GM23248 (cell line): Measurements from ENCODE around the gene NOTCH3. TPM values are rescaled to one million over a fixed set of nuclear protein-coding genes. Genes with fewer than 3 reads are reported as not detected.

Experiments
- DNase-seq: peaks from one replicate; pipeline ENCODE4 v3.0.0-alpha.2; 2015
- H2AFZ ChIP-seq: fragments of 200-600 bp; sonication (generic); 2 replicates; pipeline ENCODE4 v1.6.1; 2016; ENCODE audit warnings: antibody characterized with exemption
- H3F3A ChIP-seq: fragments of 200-600 bp; sonication (generic); 2 replicates; pipeline ENCODE4 v1.6.1; 2016; ENCODE audit warnings: mild to moderate bottlenecking, antibody characterized with exemption, mixed run types; ENCODE audit not compliant: insufficient read depth
- H3K27ac ChIP-seq: fragments of 200-600 bp; sonication (generic); 2 replicates; pipeline ENCODE4 v1.5.1; 2016; ENCODE audit warnings: mild to moderate bottlenecking
- H3K27me3 ChIP-seq: fragments of 200-600 bp; sonication (generic); replicated peaks from 2 replicates; pipeline ENCODE4 v1.6.1; 2016; ENCODE audit warnings: mild to moderate bottlenecking; ENCODE audit not compliant: insufficient read depth
- H3K36me3 ChIP-seq: fragments of 200-600 bp; sonication (generic); 2 replicates; pipeline ENCODE4 v1.6.1; 2016; ENCODE audit warnings: low read depth, mild to moderate bottlenecking
- H3K4me1 ChIP-seq: fragments of 200-600 bp; sonication (generic); 2 replicates; pipeline ENCODE4 v1.6.1; 2016; ENCODE audit warnings: mild to moderate bottlenecking; ENCODE audit not compliant: insufficient read depth
- H3K4me2 ChIP-seq: fragments of 200-600 bp; sonication (generic); one replicate; pipeline ENCODE4 v1.6.1; 2016; ENCODE audit warnings: mild to moderate bottlenecking; ENCODE audit not compliant: unreplicated experiment
- H3K4me3 ChIP-seq: fragments of 200-600 bp; sonication (generic); 2 replicates; pipeline ENCODE4 v1.5.1; 2016; ENCODE audit warnings: mild to moderate bottlenecking
- H3K79me2 ChIP-seq: fragments of 200-600 bp; sonication (generic); 2 replicates; pipeline ENCODE4 v1.6.1; 2016; ENCODE audit warnings: mild to moderate bottlenecking; ENCODE audit not compliant: insufficient read depth
- H3K9ac ChIP-seq: fragments of 200-600 bp; sonication (generic); 2 replicates; pipeline ENCODE4 v1.6.1; 2016; ENCODE audit warnings: mild to moderate bottlenecking
- H3K9me2 ChIP-seq: fragments of 200-600 bp; sonication (generic); 2 replicates; pipeline ENCODE4 v1.6.1; 2016; ENCODE audit warnings: mixed run types, mild to moderate bottlenecking, moderate library complexity; ENCODE audit not compliant: insufficient read depth
- H3K9me3 ChIP-seq: fragments of 200-600 bp; sonication (generic); one replicate; pipeline ENCODE4 v1.6.1; 2017; ENCODE audit warnings: low read depth
- H4K20me1 ChIP-seq: fragments of 200-600 bp; sonication (generic); 2 replicates; pipeline ENCODE4 v1.6.0; 2016; ENCODE audit not compliant: insufficient read depth
- EZH2 ChIP-seq: fragments of 200-600 bp; sonication (generic); IDR thresholded peaks from 2 replicates; pipeline ENCODE4 v1.6.1; 2018; ENCODE audit warnings: antibody characterized with exemption, mild to moderate bottlenecking; ENCODE audit not compliant: insufficient read depth, poor library complexity, severe bottlenecking
- EZH2phosphoT487 ChIP-seq: fragments of 200-600 bp; sonication (generic); IDR thresholded peaks from 2 replicates; pipeline ENCODE4 v1.6.1; 2018; ENCODE audit warnings: antibody characterized with exemption, moderate library complexity, mild to moderate bottlenecking, low read depth; ENCODE audit not compliant: insufficient read depth
- WGBS, 2 experiments: methylation state at CpG; one replicate each; pipeline ENCODE4 v1.1.6; 2015 to 2017; ENCODE audit warnings: low lambda C conversion rate in 2 of 2, low coverage in 1 of 2; ENCODE audit errors: missing lambda C conversion rate in 2 of 2; 5-methylcytosine and 5-hydroxymethylcytosine counted together
- in situ Hi-C: fragments of 300-500 bp; cut with MboI; formaldehyde crosslinking; loops from 2 replicates; pipeline ENCODE4 v1.15.0; 2020
- polyA plus RNA-seq: library from polyadenylated mRNA; unstranded; fragments of >200 nt; fragmentation: Nextera tagmentation; extraction: Ambion mirVana; gene quantifications from 2 replicates; pipeline ENCODE4 v1.2.1, GENCODE V29; 2016
- total RNA-seq: library from RNA; depleted of rRNA; stranded (reverse); fragments of >200 nt; shearing (Covaris generic); gene quantifications from 2 replicates; pipeline ENCODE4 v1.2.3, GENCODE V29; 2014

Gene NOTCH3
- total and polyA plus RNA-seq, 2 experiments from 2014 or later, result 16.0 to 66.9 TPM

- WGBS, 2 experiments, result 71 to 76% methylated on average over 1 of the region's 1 CpG
- H2AFZ ChIP-seq, result no peak overlapping the region
- no peaks in the 10 kb centered on the region for H3K79me2 ChIP-seq
- no peak overlapping the region for H3K9ac ChIP-seq
- DNase-seq, result peak; percentile 26
- no peaks in the 10 kb centered on the region for H3K27me3 ChIP-seq
- H3K4me1 ChIP-seq, result no peaks in the 10 kb centered on the region
- H4K20me1 ChIP-seq, result no peaks in the 10 kb centered on the region
- H3K36me3 ChIP-seq, result no peaks in the 10 kb centered on the region
- in situ Hi-C loops, result no loop called here
- H3F3A ChIP-seq, result 0 out of 2 replicates have a peak, but pooled peaks cover under 1% of the 10 kb centered on the region
- no peaks in the 10 kb centered on the region for H3K9me3 ChIP-seq
- no peaks in the 10 kb centered on the region for H3K9me2 ChIP-seq
- TF ChIP-seq EZH2phosphoT487 (no peak), EZH2 (no peak)
- H3K27ac ChIP-seq, result no peak overlapping the region
- no peak overlapping the region for H3K4me2 ChIP-seq
- no peak overlapping the region for H3K4me3 ChIP-seq
Observed at GRCh38 chr19:15144046-15144646, 56.6 kb downstream of the NOTCH3 start.

GRCh38 chr19:15142313-15142712 is 58.5 kb downstream of the NOTCH3 start:
- H3K9me3 ChIP-seq, result no peaks in the 10 kb centered on the region
- in situ Hi-C loops, result no loop called here
- H3K9ac ChIP-seq, result no peak overlapping the region
- H4K20me1 ChIP-seq, result no peaks in the 10 kb centered on the region
- TF ChIP-seq EZH2phosphoT487 (no peak), EZH2 (no peak)
- H3K36me3 ChIP-seq, result no peaks in the 10 kb centered on the region
- no peak for DNase-seq
- no peak overlapping the region for H2AFZ ChIP-seq
- H3K27me3 ChIP-seq, result no peaks in the 10 kb centered on the region
- no peak overlapping the region for H3K4me2 ChIP-seq
- H3K4me3 ChIP-seq, result no peak overlapping the region
- no peaks in the 10 kb centered on the region for H3K4me1 ChIP-seq
- peaks cover 16% of the 10 kb centered on the region; the same call in 1 of the 2 replicates for H3F3A ChIP-seq
- no peaks in the 10 kb centered on the region for H3K9me2 ChIP-seq
- H3K79me2 ChIP-seq, result no peaks in the 10 kb centered on the region
- H3K27ac ChIP-seq, result no peak overlapping the region
- WGBS, 2 experiments, result 58 to 63% methylated on average over 5 of the region's 5 CpGs

GRCh38 chr19:15141143-15141542 is 59.7 kb downstream of the NOTCH3 start:
- no peak overlapping the region for H2AFZ ChIP-seq
- H3F3A ChIP-seq, result peaks cover 16% of the 10 kb centered on the region; the same call in 1 of the 2 replicates
- no peak for TF ChIP-seq EZH2
- TF ChIP-seq EZH2phosphoT487, result no peak
- H3K4me2 ChIP-seq, result no peak overlapping the region
- no peak overlapping the region for H3K27ac ChIP-seq
- DNase-seq, result no peak
- in situ Hi-C loops, result no loop called here
- H4K20me1 ChIP-seq, result no peaks in the 10 kb centered on the region
- no peaks in the 10 kb centered on the region for H3K9me2 ChIP-seq
- H3K4me3 ChIP-seq, result no peak overlapping the region
- 80 to 84% methylated on average over 25 of the region's 25 CpGs for WGBS, 2 experiments
- H3K4me1 ChIP-seq, result no peaks in the 10 kb centered on the region
- no peaks in the 10 kb centered on the region for H3K9me3 ChIP-seq
- no peaks in the 10 kb centered on the region for H3K27me3 ChIP-seq
- H3K79me2 ChIP-seq, result no peaks in the 10 kb centered on the region
- H3K36me3 ChIP-seq, result no peaks in the 10 kb centered on the region
- H3K9ac ChIP-seq, result no peak overlapping the region

- 0% methylated on average over 1 of the region's 1 CpG for WGBS, 2 experiments
- Histone ChIP-seq H3K4me1 (no peaks in the 10 kb centered on the region), H3K4me3 (no peak overlapping the region), H3F3A (peaks cover 16% of the 10 kb centered on the region; the same call in 1 of the 2 replicates), H3K9me2 (no peaks in the 10 kb centered on the region), H3K9ac (no peak overlapping the region), H3K27me3 (no peaks in the 10 kb centered on the region), H3K79me2 (no peaks in the 10 kb centered on the region), H4K20me1 (no peaks in the 10 kb centered on the region), H2AFZ (peak overlapping the region; percentile 66), H3K9me3 (no peaks in the 10 kb centered on the region), H3K4me2 (no peak overlapping the region), H3K36me3 (no peaks in the 10 kb centered on the region), H3K27ac (peak overlapping the region; percentile 52)
- in situ Hi-C loops, result no loop called here
- peak; percentile 40 for DNase-seq
- no peak for TF ChIP-seq EZH2
- no peak for TF ChIP-seq EZH2phosphoT487
Observed at GRCh38 chr19:15138427-15138826, 62.4 kb downstream of the NOTCH3 start.
